BJ (cell line): ENCODE results near the gene KIF13A. TPM values are rescaled to one million over a fixed set of nuclear protein-coding genes. Genes with fewer than 3 reads are reported as not detected.
A peak's percentile ranks its signal among the peaks of the same experiment; 100 is the strongest.

Experiments used
- CTCF ChIA-PET: fragments of 350-600 bp; formaldehyde crosslinking; extraction: SDS; loops from one replicate; lab custom pipeline; 2021; ENCODE audit warnings: antibody characterized with exemption, inconsistent platforms; lab: Yijun Ruan, JAX
- POLR2A ChIA-PET: fragments of 300-600 bp; sonication (Branson Sonifier 250); formaldehyde crosslinking; extraction: SDS; loops from one replicate; lab custom pipeline; 2021; ENCODE audit warnings: antibody characterized with exemption; lab: Charles Lee
- DNase-seq: peaks from one replicate; pipeline ENCODE4 v3.0.0-alpha.2; 2011; ENCODE audit warnings: low read depth
- H3K27me3 ChIP-seq: 2 replicates; pipeline ENCODE4 v1.6.0; 2011; ENCODE audit warnings: low read length; ENCODE audit not compliant: control insufficient read depth, insufficient read depth
- H3K36me3 ChIP-seq: 2 replicates; pipeline ENCODE4 v1.5.1; 2011; ENCODE audit warnings: low read length; ENCODE audit not compliant: control insufficient read depth, insufficient read depth
- H3K4me3 ChIP-seq: 2 replicates; pipeline ENCODE4 v1.5.1; 2011; ENCODE audit warnings: low read depth, mild to moderate bottlenecking, control low read depth, low read length
- CTCF ChIP-seq: IDR thresholded peaks from 2 replicates; pipeline ENCODE4 v1.5.1; 2011; ENCODE audit warnings: low read depth, mild to moderate bottlenecking, control low read depth, inconsistent platforms, low read length, moderate library complexity; ENCODE audit not compliant: insufficient read depth
- polyA plus RNA-seq: library from polyadenylated mRNA; depleted of rRNA; stranded (reverse); fragments of >200 nt; gene quantifications from 2 replicates; pipeline ENCODE4 v1.2.3, GENCODE V29; 2011

KIF13A gene
- polyA plus RNA-seq, 1 experiment = 41.4 TPM

- no peak for DNase-seq
- Histone ChIP-seq H3K27me3 (no peaks in the 10 kb centered on the region), H3K4me3 (no peak overlapping the region), H3K36me3 (no peaks in the 10 kb centered on the region)
- TF ChIP-seq CTCF = no peak
- POLR2A ChIA-PET = no interaction called here
- CTCF ChIA-PET = interaction anchor here (1.2 kb wide), 1 partner anchor 9 kb away, joined by 3 read pairs; no protein-coding TSS in a partner anchor
Measured at GRCh38 chr6:17941318-17941717, 46.1 kb downstream of the KIF13A start.

- ChIA-PET POLR2A (no interaction called here), CTCF (interaction anchor here (1.2 kb wide), 1 partner anchor 8 kb away, joined by 3 read pairs; no protein-coding TSS in a partner anchor)
- no peak for TF ChIP-seq CTCF
- Histone ChIP-seq H3K4me3 (no peak overlapping the region), H3K36me3 (no peaks in the 10 kb centered on the region), H3K27me3 (no peaks in the 10 kb centered on the region)
- DNase-seq = no peak
Measured at GRCh38 chr6:17940151-17940792, 47.2 kb downstream of the KIF13A start.

- DNase-seq = peak; percentile 13
- POLR2A ChIA-PET = no interaction called here
Measured at GRCh38 chr6:17938901-17939300, 48.5 kb downstream of the KIF13A start.

GRCh38 chr6:17935188-17936149 lies 52.0 kb downstream of the KIF13A start:
- POLR2A ChIA-PET = interaction anchor here (0.6 kb wide), 1 partner anchor 127 kb away, joined by 3 read pairs; no protein-coding TSS in a partner anchor
- CTCF ChIA-PET = no interaction called here
- TF ChIP-seq CTCF = no peak
- no peak for DNase-seq
- Histone ChIP-seq H3K4me3 (no peak overlapping the region), H3K27me3 (no peaks in the 10 kb centered on the region), H3K36me3 (no peaks in the 10 kb centered on the region)

More at GRCh38 chr6:17938901-17939300, 48.5 kb downstream of the KIF13A start:
- no peak for TF ChIP-seq CTCF
- Histone ChIP-seq H3K4me3 (no peak overlapping the region), H3K27me3 (no peaks in the 10 kb centered on the region), H3K36me3 (no peaks in the 10 kb centered on the region)
- CTCF ChIA-PET = no interaction called here

GRCh38 chr6:17933716-17934115 lies 53.7 kb downstream of the KIF13A start:
- no peak for TF ChIP-seq CTCF
- POLR2A ChIA-PET = no interaction called here
- CTCF ChIA-PET = interaction anchor here (0.6 kb wide), 1 partner anchor 107 kb away, joined by 3 read pairs; no protein-coding TSS in a partner anchor

More at GRCh38 chr6:17933716-17934115, 53.7 kb downstream of the KIF13A start:
- Histone ChIP-seq H3K36me3 (no peaks in the 10 kb centered on the region), H3K27me3 (no peaks in the 10 kb centered on the region), H3K4me3 (no peak overlapping the region)
- DNase-seq = no peak
